Measurements from ENCODE around the gene GPR179. TPM values are rescaled to one million over a fixed set of nuclear protein-coding genes. Genes with fewer than 3 reads are reported as not detected.
A peak's percentile ranks its signal among the peaks of the same experiment; 100 is the strongest.

The GPR179 gene
- total RNA-seq, 1 experiment from 2014 or later = 0.03 TPM

- Histone ChIP-seq H3K36me3 (ENCODE audit: control insufficient read depth, insufficient read depth, low read length) (no peaks in the 10 kb centered on the region; the same call in 1 of the 2 replicates), H3K4me3 (ENCODE audit: low read depth in 2 of 2, low read length in 2 of 2) (no peak overlapping the region), H3K9me3 (ENCODE audit: control insufficient read depth, insufficient read depth, low read depth, low read length) (no peaks in the 10 kb centered on the region), H3K27ac (ENCODE audit: low read length) (no peak overlapping the region), H3K27me3 (ENCODE audit: control insufficient read depth, insufficient read depth, low read length) (no peaks in the 10 kb centered on the region), H3K4me1 (ENCODE audit: control insufficient read depth, insufficient read depth, low read length) (no peaks in the 10 kb centered on the region)
- CTCF ChIA-PET = no interaction called here
- ATAC-seq (no peak), DNase-seq (ENCODE audit: low read depth, low spot score) (no peak)
- TF ChIP-seq POLR2AphosphoS5 (IDR thresholded peaks at IDR 0.05; ENCODE audit: low read depth, low read length) (no peak), SIN3A (IDR thresholded peaks at IDR 0.05; ENCODE audit: borderline replicate concordance, insufficient read depth, low read depth, low read length) (no peak), CTCF (IDR thresholded peaks at IDR 0.05) (no peak), REST (IDR thresholded peaks at IDR 0.05; ENCODE audit: insufficient read depth in 1 of 2, low read depth in 2 of 2, low read length in 1 of 2) (no peak), TCF7L2 (IDR thresholded peaks at IDR 0.05; ENCODE audit: low read depth, low read length) (no peak)
- in situ Hi-C loops (cut with HindIII; ENCODE audit: low pct_unique_long_range_greater_than_20kb, low sequenced_read_pairs) = no loop called here
- POLR2A ChIA-PET = interaction anchor here (0.5 to 0.7 kb wide), 2 partner anchors 12 to 23 kb away, joined by 6 to 8 read pairs; no protein-coding TSS in a partner anchor
- intact Hi-C loops (cut with micrococcal nuclease; ENCODE audit: unreplicated experiment) = no loop called here
- TSS peak; percentile 41 for BruUV-seq (replicated peaks)
Measured at GRCh38 chr17:38369124-38369886, 25.5 kb upstream of the GPR179 start.

- no TSS peak for BruUV-seq (replicated peaks)
- no peaks in the 10 kb centered on the region for H3K4me1 ChIP-seq (ENCODE audit: control insufficient read depth, insufficient read depth, low read length)
- H3K27ac ChIP-seq (ENCODE audit: low read length) = no peak overlapping the region
- no peak overlapping the region for H3K4me3 ChIP-seq (ENCODE audit: low read depth in 2 of 2, low read length in 2 of 2)
- in situ Hi-C loops (cut with HindIII; ENCODE audit: low pct_unique_long_range_greater_than_20kb, low sequenced_read_pairs) = no loop called here
- H3K9me3 ChIP-seq (ENCODE audit: control insufficient read depth, insufficient read depth, low read depth, low read length) = no peaks in the 10 kb centered on the region
- POLR2A ChIA-PET = no interaction called here
- ATAC-seq = no peak
- H3K36me3 ChIP-seq (ENCODE audit: control insufficient read depth, insufficient read depth, low read length) = no peaks in the 10 kb centered on the region
- DNase-seq (ENCODE audit: low read depth, low spot score) = no peak
- CTCF ChIA-PET = no interaction called here
- no peaks in the 10 kb centered on the region for H3K27me3 ChIP-seq (ENCODE audit: control insufficient read depth, insufficient read depth, low read length)
- TF ChIP-seq REST (IDR thresholded peaks at IDR 0.05; ENCODE audit: insufficient read depth in 1 of 2, low read depth in 2 of 2, low read length in 1 of 2) (no peak), TCF7L2 (IDR thresholded peaks at IDR 0.05; ENCODE audit: low read depth, low read length) (no peak)
- intact Hi-C loops (cut with micrococcal nuclease; ENCODE audit: unreplicated experiment) = no loop called here
Measured at GRCh38 chr17:38364741-38365140, 21.0 kb upstream of the GPR179 start.
